SW480 (cell line): Measurements from ENCODE around the gene KCTD17.
A peak's percentile ranks its signal among the peaks of the same experiment; 100 is the strongest.

Experiments
- DNase-seq: peaks from one replicate; pipeline ENCODE4 v3.0.0-alpha.2; 2016; ENCODE audit warnings: low spot score

Gene KCTD17

GRCh38 chr22:37020192-37020479, 31.4 kb upstream of the KCTD17 start:
- DNase-seq = no peak

DNA sequence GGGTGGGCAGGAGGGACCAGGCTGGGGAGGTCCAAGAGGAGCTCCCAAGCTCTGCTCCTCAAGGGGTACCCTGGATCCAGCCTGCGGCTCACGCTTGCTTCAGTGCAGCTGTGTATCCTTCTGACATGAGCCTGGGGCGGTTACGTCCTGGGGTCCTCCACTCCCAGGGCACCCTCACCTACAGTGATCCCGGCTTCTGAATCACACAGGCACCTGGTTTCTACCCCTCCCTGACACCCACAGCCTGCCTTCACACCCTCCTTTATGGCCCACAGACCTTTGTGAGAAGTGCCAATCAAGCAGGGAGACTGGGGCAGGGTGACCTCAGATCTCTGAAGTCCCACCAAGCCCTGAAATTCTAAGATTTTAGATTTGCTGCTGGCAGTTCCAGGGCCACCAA, 30.5 kb upstream of the KCTD17 start:
- no peak for DNase-seq

DNA sequence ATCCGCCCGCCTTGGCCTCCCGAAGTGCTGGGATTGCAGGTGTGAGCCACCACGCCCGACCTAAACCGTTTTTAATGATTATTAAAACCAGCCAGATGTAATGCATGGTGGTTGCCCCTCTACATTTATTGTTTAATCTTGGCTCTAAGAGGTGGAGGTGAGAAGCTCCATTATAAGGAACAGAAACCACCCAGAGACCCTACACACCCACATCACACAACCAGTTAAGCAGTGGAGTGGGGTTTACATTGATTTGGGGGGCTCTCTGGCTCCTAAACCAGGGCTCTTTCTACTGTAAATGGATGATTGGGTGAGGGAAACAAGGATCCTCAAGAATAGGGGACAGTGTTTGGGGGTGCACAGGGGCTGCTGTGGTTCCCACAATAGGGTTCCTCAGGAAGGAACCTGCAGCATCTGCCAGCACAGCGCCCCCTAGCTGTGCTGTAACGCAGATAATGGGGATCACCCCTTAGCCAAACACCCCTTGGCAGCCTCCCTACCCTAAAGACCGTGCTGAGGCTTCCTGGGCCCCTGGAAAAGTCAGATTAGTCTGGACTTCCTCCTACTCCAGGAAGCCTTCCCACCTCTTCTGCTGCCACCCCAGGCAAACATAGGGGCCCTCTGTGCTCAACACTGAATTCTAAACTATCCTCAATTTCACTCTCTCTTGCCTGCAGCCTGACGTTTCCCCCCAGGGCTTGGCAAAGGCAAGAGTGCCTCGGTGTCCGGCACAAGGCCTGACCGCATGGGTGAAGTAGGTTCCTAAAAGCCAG, 29.6 kb upstream of the KCTD17 start:
- no peak for DNase-seq

DNA sequence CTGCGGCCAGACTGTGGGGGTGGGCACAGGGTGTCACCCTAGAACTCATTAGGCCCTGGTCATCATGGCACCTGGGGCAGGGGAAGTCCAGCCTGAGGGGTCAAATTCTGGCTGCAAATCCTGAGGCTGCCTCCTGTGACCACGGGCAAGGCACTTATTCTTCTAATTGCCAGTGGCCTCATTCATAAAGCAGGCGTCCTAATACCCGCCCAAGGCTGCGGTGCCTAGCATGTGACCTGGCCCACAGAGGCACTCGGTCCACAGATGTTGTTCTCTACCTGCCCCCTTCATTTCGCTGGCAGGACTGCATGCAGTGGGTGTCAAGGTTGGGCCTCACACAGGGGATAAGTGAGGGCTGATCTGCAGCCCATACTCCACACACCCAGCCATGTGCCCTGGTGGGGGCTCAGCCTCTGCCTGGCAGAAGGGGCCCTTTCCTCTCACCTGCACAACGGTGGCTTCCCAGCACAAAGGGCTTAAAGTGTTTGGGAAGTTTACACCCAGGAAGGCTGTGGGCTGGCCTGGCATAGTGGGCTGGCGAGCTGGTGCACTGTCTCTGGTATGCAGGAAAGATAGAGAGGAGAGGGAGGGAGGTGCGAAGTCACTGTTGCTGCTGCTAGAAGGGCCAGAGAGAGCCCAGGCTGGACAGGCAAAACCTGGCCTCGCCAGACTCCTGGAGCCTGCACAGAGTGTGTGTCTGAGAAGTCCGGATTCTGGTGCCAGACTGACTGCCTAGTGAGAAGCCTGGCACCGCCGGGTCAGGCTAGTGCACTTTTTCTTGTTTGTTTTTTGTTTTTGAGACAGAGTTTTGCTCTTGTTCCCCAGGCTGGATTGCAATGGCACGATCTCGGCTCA, 28.8 kb upstream of the KCTD17 start:
- DNase-seq = no peak

DNA sequence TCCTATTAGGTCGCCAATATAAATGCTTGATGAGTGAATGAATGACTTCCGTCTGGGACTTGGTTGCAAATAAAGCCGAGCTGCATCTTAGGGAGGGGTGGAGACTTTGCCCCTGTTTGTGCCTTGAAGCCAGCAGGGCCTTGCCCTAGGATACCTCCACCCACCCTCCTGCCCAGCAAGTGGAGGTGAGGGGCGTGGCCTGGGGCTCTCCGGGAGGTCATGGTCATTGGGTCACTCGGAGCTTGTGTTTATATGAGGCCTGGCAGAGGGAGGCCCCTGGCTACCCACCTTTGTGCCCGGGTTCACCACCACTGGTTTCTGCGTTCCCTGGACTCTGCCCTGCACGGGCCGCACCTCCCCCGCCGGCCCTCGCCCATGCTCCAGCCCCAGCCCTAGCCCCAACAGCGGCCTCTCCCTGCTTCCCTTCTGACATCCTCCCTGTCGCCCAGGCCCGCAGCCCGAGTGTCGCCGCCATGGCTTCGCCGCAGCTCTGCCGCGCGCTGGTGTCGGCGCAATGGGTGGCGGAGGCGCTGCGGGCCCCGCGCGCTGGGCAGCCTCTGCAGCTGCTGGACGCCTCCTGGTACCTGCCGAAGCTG, 27.7 kb upstream of the KCTD17 start:
- no peak for DNase-seq

- no peak for DNase-seq
Measured at GRCh38 chr22:37024339-37025157, 27.0 kb upstream of the KCTD17 start.

DNA sequence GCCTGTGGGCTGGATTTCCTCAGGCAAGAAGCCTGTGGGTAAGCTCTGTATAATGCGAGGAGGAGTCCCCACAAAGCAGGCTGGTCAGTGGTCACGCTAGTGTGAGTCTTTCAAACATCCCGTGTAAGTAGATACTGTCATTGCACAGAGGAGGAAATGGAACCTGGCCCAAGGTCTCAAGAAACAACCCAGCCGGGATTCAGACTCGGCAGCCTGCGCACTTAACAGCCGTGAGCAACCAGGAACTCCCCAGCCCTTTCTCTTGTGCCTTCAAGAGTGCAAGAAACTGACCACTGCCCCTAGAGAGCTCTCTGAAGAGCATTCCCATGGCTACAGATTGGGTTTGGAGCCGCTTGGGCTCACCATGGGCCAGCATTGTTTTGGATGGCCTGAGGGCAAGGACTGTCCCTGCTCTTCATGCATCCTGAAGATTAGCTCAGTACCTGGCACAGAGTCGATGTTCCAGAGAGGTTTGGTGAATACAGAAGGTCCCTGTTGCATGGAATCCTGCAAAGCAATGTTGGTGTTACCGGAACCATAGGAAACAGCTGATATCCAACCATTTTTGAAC, 26.0 kb upstream of the KCTD17 start:
- no peak for DNase-seq

GRCh38 chr22:37026325-37026724, 25.2 kb upstream of the KCTD17 start:
- DNase-seq = no peak

GRCh38 chr22:37027556-37027955, 24.0 kb upstream of the KCTD17 start:
- no peak for DNase-seq

- DNase-seq = no peak
Measured at GRCh38 chr22:37028692-37029674, 22.6 kb upstream of the KCTD17 start.

- no peak for DNase-seq
Measured at GRCh38 chr22:37030560-37031281, 20.8 kb upstream of the KCTD17 start.

GRCh38 chr22:37032134-37032534, 19.4 kb upstream of the KCTD17 start:
- DNase-seq = no peak

DNA sequence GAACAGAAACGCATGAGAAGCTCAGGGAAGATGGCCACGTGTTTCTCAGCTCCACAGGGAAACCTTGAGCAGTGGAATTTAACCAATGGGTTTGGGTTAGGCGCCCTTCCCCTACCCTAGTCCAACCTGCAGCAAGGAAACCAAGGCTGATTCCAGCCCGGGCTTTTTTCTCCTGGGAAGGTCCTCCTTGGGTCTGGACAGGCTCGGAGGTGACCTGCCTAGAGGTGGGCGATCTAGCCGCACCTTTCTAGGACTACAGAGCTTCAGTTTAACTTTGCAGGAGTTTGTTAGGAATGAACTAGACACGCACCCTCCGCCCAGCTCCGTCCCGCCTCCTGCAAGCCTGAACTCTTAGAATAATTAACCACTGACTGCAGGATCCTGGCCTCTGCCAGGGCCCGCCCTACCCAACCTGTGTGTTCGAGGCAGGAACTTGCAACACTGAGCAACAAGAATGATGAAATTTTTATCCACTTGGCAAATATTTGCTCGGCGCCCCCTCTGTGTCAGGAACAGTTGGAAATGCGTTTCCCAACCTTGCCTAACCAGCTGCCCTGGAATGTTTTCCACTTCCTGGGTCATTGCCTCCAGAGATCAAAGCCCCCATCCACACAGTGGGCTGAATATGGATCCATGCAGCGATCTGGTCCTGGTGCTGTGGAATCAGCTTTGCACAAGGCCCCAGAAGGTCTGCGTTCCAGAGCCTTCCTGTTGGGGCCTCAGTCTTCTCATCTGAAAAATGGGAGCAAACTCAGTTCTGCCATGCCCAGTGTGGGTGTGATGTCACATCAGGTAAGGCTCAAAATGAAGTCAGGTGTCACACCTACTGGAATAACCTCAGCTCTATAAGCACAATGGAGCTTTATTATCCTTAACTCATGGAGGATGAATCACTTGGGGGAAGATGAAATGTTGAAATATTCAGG, 18.7 kb upstream of the KCTD17 start:
- peak; percentile 77 for DNase-seq

- no peak for DNase-seq
Measured at GRCh38 chr22:37033605-37034430, 17.7 kb upstream of the KCTD17 start.

DNA sequence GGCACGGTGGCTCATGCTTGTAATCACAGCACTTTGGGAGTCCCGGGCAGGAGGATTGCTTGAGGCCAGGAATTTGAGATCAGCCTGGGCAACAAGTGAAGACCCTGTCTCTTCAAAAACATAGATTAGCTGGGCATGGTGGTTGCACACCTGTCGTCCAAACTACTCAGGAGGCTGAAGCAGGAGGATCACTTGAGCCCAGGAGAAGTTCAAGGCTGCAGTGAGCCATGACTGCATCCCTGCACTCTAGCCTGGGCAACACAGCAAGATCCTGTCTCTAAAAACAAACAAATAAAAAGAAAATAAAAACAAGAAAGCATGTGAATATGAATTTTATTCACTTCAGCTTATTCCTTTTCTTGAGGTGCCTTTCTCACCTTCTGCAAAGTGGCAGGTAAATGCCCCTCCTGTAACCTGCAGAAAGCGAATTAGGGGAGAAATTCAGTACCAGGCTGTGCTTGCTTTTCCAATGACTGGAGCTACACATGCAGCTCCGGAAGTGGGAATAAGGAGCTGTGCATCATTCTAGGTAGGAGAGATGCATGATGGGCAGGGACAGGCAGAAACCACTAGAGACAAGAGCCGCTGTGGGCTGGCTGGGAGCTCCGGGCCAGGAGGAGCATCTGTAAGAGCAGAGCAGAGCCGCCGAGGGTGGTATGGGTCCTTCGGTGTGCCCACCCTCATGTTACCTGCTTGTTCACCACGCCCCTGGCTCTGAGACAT, 14.7 kb upstream of the KCTD17 start:
- DNase-seq = no peak

DNA sequence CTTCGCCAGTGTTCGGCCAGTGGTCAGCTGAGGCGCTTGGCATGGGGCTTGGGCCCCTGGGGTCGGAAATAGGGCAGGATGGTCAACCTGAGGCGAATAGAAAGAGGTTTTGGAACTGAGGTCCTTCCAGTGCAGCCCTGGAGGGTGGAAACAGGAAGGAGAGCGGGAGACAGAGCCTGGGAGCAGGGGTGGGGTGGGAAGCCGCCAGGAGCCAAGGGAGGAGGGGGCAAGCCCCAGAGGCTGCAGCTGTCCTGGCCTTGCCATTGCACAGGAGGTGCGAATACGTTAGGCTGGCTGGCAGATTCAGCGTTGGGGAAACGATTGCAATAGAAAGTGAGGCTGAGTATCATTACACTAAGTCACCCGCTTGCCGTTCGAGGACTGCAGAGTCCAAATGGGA, 13.9 kb upstream of the KCTD17 start:
- no peak for DNase-seq

DNA sequence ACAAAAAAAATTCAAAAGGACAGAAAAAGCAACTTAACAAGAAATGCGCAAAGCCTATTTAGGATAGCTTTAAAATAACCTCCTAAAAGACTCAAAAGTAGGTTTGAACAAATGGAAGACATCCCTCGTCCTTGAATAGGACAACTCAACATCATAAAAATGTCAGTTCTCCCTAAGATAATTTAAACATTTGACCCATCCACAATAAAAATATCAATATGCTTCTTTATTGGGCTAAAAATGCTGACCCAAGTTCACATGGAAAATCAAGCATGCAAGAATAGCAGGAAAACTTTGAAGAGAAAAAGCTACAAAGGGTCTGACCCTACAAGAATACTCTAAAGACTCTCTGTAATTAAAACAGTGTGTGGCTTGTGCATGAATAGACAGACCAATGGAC, 12.1 kb upstream of the KCTD17 start:
- no peak for DNase-seq
